Activated naive CD4-positive, alpha-beta T cell treated with anti-CD3 and anti-CD28 coated beads, Interleukin-2, amount 10 ng/mL, durations not matched to agents 5 hours and 36 hours (primary cell): ENCODE results near the gene UGT1A10. TPM values are rescaled to one million over a fixed set of nuclear protein-coding genes. Genes with fewer than 3 reads are reported as not detected.

Experiments used
- total RNA-seq, 2 experiments: library from RNA; stranded (reverse); gene quantifications; one replicate each; pipeline ENCODE4 v1.2.3, GENCODE V29; 2021

Gene UGT1A10
- not detected for total RNA-seq

GRCh38 chr2:233636306-233636705 lies at the start of gene UGT1A10:
UGT1A10 (plus strand) TSS chr2:233636448; CDS start chr2:233636523, 75 bp downstream.

GRCh38 chr2:233617476-233617875 lies 18.8 kb upstream of the UGT1A10 start, which contains the start of gene UGT1A8:
UGT1A8 (plus strand) TSS chr2:233617633; CDS start chr2:233617708, 75 bp downstream.

GRCh38 chr2:233671290-233672161 lies 35.3 kb downstream of the UGT1A10 start, which contains the start of gene UGT1A9:
UGT1A9 (plus strand) TSS chr2:233671898; CDS start chr2:233671935, 37 bp downstream.

GRCh38 chr2:233681521-233682099 lies 45.4 kb downstream of the UGT1A10 start, which contains the start of gene UGT1A7:
UGT1A7 (plus strand) TSS chr2:233681901; CDS start chr2:233681938, 37 bp downstream.

GRCh38 chr2:233692648-233693047 lies 56.4 kb downstream of the UGT1A10 start, which contains the start of gene UGT1A6:
UGT1A6 (plus strand) TSS chr2:233692890; CDS start chr2:233693005, 115 bp downstream.

GRCh38 chr2:233712611-233713261 lies 76.5 kb downstream of the UGT1A10 start, which contains the start of gene UGT1A5:
UGT1A5 (plus strand) TSS chr2:233712907; CDS start chr2:233712992, 85 bp downstream.

GRCh38 chr2:233718552-233718951 lies 82.3 kb downstream of the UGT1A10 start, which contains the start of gene UGT1A4:
UGT1A4 (plus strand) TSS chr2:233718736; CDS start chr2:233718821, 85 bp downstream.

GRCh38 chr2:233728723-233729301 lies 92.6 kb downstream of the UGT1A10 start, which contains the start of gene UGT1A3:
UGT1A3 (plus strand) TSS chr2:233729042; CDS start chr2:233729127, 85 bp downstream.

GRCh38 chr2:233760043-233760442 lies 123.8 kb downstream of the UGT1A10 start, which contains the start of gene UGT1A1:
UGT1A1 (plus strand) TSS chr2:233760270; CDS start chr2:233760288, 18 bp downstream.

GRCh38 chr2:233778030-233778429 lies 141.8 kb downstream of the UGT1A10 start, which contains the start of gene MROH2A:
MROH2A (plus strand) TSS chr2:233778330; CDS start chr2:233779359, 1,029 bp downstream.

Other genes with a start within 250 kb of the UGT1A10 start
- 10 to 100 TPM; 18.7 to 20.3 TPM for gene USP40, start 69.7 kb upstream of the UGT1A10 start, total RNA-seq
- gene UGT1A8, start 18.8 kb upstream of the UGT1A10 start, total RNA-seq: not detected
- not detected for gene UGT1A9, start 35.5 kb downstream of the UGT1A10 start, total RNA-seq
- not detected for gene UGT1A7, start 45.5 kb downstream of the UGT1A10 start, total RNA-seq
- gene UGT1A6, start 56.4 kb downstream of the UGT1A10 start, total RNA-seq: not detected
- gene UGT1A5, start 76.5 kb downstream of the UGT1A10 start, total RNA-seq: not detected
- not detected for gene UGT1A4, start 82.3 kb downstream of the UGT1A10 start, total RNA-seq
- not detected for gene UGT1A3, start 92.6 kb downstream of the UGT1A10 start, total RNA-seq
- not detected for gene UGT1A1, start 123.8 kb downstream of the UGT1A10 start, total RNA-seq
- not detected for gene MROH2A, start 141.9 kb downstream of the UGT1A10 start, total RNA-seq
- gene HJURP, start 218.1 kb downstream of the UGT1A10 start, total RNA-seq: 10 to 100 TPM; 92.0 to 93.8 TPM